Skin epidermis (tissue), 12 donors: ENCODE measurements around the gene ISG20.

ENCODE experiments used
- H3K27ac ChIP-seq, 21 experiments: fragments of 200-600 bp; sonication (generic) in 11 of 21; one replicate each; pipeline ENCODE4 v1.5.0; 2020; ENCODE audit warnings: mild to moderate bottlenecking in 3 of 21, inconsistent platforms in 2 of 21, moderate library complexity in 2 of 21
- H3K4me3 ChIP-seq, 7 experiments: fragments of 200-600 bp; sonication (generic) in 2 of 7; one replicate each; pipeline ENCODE4 v1.5.0; 2020; ENCODE audit warnings: inconsistent platforms in 2 of 7, mild to moderate bottlenecking in 2 of 7, moderate library complexity in 1 of 7

ISG20 gene

GRCh38 chr15:88649753-88650551 lies 11.1 kb downstream of the ISG20 start:
- H3K27ac ChIP-seq: peak overlapping the region in 14 of 21 experiments; percentile 24 to 81 (median 67)
- H3K4me3 ChIP-seq: no peak overlapping the region

DNA sequence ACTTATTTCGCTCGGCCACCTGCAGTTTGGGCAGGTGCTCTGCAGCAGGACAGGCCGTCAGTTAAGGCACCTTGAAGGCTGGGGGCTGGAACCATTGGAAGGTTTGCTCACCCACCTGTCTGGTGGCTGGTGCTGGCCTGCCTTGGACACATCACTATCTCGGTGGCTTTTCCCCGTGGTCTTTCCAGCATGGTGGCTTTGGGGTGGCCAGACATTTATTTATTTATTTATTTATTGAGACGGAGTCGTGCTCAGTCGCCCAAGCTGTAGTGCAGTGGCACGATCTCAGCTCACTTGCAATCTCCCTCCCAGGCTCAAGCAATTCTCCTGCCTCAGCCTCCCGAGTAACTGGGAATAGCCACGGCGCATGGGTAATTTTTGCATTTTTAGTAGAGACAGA lies 11.7 kb downstream of the ISG20 start:
- Histone ChIP-seq H3K4me3 (no peak overlapping the region), H3K27ac (peak overlapping the region in 3 of 21 experiments; percentile 52 to 79 (median 73))

GRCh38 chr15:88651136-88651732 lies 12.4 kb downstream of the ISG20 start:
- Histone ChIP-seq H3K27ac (peak overlapping the region in 1 of 21 experiments; percentile 44), H3K4me3 (no peak overlapping the region)

DNA sequence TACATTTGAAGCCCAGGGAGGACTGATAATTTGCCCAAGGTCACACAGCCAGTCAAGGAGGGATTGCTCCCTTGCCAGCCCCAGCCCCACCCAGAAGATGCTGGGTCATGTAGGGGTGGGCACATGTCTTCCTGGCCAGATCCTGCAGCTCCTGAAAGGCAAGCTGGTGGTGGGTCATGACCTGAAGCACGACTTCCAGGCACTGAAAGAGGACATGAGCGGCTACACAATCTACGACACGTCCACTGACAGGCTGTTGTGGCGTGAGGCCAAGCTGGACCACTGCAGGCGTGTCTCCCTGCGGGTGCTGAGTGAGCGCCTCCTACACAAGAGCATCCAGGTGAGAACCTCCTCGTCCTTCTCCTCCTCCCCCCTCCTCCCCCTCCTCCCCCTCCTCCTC lies 13.2 kb downstream of the ISG20 start:
- H3K27ac ChIP-seq: no peak overlapping the region

DNA sequence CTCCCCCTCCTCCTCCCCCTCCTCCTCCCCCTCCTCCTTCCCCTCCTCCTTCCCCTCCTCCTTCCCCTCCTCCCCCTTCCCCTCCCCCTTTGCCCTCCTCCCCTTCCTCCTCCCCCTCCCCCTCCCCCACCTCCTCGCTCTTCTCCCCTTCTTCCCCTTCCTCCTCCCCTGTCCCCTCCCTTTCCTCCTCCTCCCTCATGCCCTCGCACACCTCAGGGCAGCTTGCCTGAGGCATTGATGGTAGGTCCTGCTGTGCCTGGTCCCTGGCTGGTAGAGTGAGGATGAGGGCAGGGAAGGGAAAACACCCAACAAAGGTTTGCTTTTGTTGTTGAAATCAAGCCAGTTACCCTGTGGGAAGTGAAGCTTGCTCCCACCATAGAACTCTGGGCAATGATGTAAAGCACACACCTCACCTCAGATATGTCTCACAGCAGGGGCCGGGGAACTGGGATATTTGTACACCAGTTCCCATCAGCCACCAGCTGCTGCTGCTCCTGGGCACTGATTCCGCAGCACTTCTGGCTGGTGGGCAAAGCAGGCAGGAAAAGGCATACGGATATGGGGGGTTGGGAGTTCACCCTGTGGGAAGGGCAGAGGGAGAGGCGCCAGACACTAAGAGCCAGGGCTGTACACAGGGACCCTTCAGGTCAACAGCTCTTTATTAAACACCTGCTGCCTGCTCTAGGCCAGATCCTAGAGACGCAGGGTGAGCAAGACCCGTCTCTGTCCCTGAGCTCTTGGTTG lies 13.8 kb downstream of the ISG20 start:
- no peak overlapping the region for H3K4me3 ChIP-seq
- peak overlapping the region in 3 of 21 experiments; percentile 3 to 39 (median 21) for H3K27ac ChIP-seq

More for the DNA sequence above, 13.2 kb downstream of the ISG20 start:
- H3K4me3 ChIP-seq: no peak overlapping the region

GRCh38 chr15:88653200-88654064 lies 14.6 kb downstream of the ISG20 start:
- Histone ChIP-seq H3K4me3 (no peak overlapping the region), H3K27ac (peak overlapping the region in 3 of 21 experiments; percentile 3 to 39 (median 21))

DNA sequence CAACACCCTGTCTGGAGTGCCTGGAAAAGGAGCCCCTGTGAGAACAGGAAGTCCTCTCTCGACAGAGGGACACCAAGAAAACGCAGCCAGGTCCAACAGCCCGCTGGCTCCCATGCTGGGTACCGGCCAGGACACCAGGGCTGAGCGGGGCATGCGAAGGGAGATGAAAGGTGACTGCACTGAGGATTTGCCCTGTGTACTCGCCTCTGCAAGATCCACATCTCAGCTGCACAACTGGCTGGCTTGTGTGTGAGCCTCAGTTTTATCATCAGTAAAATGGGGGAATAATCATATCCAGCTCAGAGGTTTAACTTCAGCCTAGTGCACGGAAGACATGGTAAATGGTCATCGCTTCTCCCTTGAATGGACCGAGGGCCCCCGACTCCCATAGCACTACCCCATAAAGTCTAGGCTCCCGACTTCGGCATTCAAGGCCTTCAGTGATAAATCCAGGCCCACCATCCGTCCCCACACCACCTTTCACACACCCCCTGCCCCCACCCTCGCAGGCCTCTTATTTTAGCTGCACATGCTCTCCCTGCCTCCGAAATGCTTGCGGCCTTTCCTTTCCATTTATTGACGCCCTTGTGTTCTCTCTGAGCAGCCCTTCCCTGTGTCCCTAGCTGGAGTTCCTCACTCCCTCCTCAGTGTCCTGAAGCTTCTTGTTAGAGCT lies 15.8 kb downstream of the ISG20 start:
- H3K4me3 ChIP-seq: no peak overlapping the region
- peak overlapping the region in 1 of 21 experiments; percentile 8 for H3K27ac ChIP-seq

GRCh38 chr15:88655103-88655553 lies 16.3 kb downstream of the ISG20 start:
- Histone ChIP-seq H3K4me3 (no peak overlapping the region), H3K27ac (peak overlapping the region in 1 of 21 experiments; percentile 8)

DNA sequence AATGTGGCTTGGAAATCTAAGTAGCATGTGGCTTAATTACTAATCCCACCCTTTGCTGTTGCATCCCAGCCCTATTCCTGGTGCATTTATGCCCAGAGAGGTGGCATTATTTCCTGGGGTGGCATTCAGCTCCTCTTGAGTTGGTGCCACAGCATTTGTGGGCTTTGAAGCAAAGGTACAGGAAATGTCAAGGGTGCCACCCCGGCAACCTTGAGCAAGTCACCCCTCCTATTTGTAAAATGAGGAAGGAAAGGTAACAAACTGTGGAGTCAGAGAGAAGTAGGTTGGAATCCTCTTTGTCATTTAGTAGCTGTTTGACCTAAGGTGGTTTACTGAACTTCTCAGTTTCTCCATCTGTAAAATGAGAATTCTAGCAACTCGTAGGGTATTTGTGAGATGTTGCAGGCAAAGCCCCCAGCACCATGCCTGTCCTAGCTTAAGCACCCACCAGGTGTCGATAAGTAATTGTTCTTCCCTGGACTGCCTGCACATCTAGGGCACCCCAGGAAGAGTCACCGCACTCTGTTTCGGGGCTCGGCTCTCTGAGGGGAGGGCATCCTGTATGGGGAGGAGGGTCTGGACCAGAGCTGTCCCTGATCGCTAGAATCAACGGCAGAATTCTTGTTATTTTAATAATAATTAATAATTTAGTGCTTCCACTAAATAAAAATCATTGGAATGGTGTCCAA lies 17.1 kb downstream of the ISG20 start:
- H3K27ac ChIP-seq: no peak overlapping the region
- H3K4me3 ChIP-seq: no peak overlapping the region

- H3K27ac ChIP-seq: no peak overlapping the region
- no peak overlapping the region for H3K4me3 ChIP-seq
Observed at GRCh38 chr15:88656760-88657221, 18.0 kb downstream of the ISG20 start.

DNA sequence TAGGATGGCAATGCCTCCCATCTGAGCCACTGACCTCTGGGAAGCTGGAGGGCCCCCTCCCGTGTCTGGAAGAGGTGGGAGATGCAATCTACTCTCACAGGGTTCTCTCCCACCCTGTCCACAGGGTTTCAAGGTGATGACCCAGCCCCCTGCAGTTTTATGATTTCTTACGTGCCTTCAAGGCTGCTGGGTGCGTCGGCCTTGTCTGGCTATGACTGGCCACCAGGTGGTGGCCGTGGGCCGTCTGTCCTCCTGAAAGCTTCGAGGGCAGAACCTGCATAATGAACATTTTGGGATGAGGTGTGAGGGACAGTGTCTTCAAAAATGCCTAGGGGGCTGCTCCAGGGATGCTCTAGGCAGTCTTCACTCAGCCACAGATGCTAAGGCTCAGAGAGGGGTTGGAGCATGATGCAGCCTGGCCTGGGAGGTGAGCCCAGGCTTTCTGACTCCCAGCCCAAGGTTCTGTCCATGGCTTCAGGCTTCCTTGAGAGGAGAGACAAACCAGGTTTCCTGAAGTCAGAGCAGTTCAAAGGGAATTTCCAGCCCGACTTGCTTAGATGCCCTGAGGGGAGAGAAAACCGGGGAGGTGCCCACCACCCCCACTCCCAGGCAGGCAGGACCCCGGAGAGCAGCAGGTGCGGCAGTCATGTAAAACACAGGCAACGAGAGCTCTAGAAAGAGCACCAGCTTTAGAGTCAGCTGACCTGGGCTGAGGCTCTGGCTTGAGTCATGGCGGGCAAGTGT lies 18.7 kb downstream of the ISG20 start:
- Histone ChIP-seq H3K27ac (peak overlapping the region in 1 of 21 experiments; percentile 38), H3K4me3 (no peak overlapping the region)

DNA sequence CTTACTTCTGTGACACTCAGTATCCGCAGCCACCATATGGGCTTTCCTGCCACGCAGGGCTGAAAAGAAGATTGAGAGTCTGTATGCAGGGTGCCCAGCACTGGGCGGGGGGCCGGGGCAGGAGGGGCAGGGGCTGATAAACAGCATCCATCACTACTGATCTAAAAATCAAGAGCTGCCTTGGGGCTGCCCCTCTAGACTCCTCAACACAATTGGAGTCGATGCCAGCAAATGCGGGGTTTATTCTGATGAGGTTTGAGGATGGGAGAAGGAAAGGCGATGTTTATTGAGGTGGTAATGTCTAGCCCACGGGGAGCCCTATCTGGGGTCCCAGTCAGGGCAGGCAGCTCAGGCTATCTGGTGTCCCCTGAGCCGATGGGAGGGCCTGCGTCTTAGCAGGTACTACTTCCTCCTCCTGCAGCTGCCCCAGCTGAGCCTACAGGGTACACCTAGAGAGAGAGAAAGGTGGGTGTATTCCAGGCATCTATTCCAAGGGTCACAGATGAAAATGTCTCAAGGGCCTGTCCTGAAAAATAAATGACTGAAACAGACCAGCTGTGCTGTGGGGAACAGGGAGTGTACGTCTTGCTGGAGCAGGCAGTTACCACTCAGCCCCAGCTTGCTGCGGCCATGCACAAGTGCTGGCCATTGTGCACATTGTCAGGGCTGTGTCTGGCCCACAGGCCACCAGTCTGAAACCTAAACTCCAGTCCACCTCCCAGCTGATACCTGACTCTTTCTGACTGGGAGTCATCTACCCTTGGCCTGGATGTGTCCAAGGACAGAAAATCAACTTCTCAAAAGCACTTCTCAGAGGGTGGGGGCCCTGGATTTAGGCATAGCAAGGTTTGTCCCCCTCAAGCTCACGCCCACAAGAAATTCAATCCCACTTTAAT lies 19.5 kb downstream of the ISG20 start:
- H3K4me3 ChIP-seq: no peak overlapping the region
- no peak overlapping the region for H3K27ac ChIP-seq

DNA sequence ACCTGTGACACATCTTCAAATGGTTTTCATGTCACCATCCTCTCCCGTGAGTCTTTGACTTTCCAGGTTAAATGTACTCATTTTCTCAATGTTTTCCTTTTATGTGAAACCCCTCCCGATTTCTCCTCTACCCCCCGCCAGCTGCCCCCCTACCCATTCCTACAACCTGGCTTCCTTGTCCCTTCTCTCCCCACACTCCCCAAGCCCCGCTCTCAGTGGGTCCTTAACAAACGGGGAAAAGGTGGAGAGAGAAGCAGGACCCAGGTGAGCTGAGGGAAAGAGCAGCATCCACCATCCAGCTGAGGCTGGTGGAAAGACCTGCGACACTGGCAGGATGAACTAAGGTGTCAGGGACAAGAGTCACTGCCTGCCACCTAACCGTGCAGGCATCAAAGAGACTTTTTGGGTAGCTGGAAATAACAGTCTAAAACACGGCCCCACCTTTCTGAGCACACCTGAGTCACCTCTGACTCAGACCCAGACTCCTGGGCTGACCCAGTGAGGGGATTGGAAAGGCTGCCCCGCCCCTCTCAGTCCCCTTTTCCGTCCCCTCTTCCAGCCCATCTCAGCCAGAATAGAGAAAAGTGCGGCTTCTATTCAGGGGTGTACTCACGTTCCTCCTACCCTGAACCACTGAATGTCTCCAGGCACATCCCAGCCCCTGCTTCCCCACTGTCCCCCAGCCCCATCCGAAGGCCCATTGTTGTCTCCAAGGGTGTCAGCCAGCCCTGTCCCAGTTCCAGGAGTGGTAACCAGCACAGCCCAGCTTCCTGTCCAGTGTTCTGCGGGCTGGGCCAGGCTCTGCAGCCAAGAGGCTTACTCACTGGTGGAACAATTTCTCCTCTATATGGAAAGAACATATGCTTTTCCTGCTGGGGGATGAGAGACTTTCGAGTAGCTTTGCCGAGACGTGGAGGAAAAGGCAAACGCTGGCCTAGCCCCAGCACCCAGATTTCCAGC lies 20.4 kb downstream of the ISG20 start:
- peak overlapping the region in 3 of 21 experiments; percentile 9 to 22 (median 17) for H3K27ac ChIP-seq
- H3K4me3 ChIP-seq: no peak overlapping the region

DNA sequence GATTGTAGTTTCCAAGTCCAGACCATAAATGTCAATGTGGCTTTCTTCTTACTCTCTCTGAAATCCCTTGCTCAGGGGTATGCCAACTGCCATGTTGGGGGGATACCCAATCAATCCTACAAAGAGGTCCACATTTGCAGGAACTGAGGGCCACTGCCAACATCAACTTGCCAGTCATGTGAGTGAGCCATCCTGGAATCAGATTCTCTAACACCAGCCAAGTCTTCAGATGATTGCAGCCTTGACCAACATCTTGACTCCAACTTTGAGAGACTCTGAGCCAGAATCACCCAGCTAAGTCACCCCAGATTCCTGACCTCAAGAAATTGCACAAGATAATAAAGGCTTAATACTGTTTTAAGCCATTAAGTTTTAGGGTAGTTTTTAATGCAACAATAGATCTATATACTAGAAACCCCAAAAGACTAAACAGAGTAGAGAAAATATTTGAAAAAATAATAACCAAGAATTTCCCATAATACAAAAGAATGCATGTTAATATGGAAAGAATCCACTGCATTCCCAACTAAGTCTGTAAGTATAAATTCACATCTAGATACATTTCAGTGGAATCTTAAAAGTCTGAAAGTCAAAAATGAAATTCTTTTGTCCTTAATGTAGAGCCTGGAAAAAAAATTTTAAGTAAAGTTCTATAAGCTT lies 22.4 kb downstream of the ISG20 start:
- H3K4me3 ChIP-seq: no peak overlapping the region
- no peak overlapping the region for H3K27ac ChIP-seq
